ENCODE data around the gene CNTNAP5. TPM values are rescaled to one million over a fixed set of nuclear protein-coding genes. Genes with fewer than 3 reads are reported as not detected.

The CNTNAP5 gene
- total RNA-seq, 1 experiment from 2014 or later, result 0.48 TPM

DNA sequence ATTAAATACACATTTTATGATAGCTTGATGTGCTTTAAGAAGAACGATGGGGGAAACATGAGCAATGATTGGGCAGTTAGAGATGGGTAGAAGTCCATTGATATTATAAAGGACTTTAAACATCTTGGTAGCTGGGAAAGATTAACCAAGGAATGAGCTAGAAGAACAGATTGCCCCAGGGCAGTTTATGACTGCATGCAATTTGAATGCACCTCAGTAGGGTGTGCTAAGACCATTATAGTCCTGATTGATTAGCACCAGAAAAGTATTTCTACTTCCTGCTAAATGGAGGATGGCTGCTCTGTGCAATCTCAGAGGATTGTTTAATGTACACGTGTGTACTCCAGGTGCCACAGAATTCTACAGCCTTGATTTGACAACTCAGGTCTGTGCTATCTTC, 641.9 kb downstream of the CNTNAP5 start:
- H3K9me3 Mint-ChIP-seq, result no peaks in the 10 kb centered on the region; a peak in 1 of 5 replicates

More for the DNA sequence above, 641.9 kb downstream of the CNTNAP5 start:
- Histone ChIP-seq H2BK5ac (ENCODE audit: insufficient read length, low read length) (no peak overlapping the region), H3K4me1 (ENCODE audit: insufficient read depth, low read length) (peaks cover 8% of the 10 kb centered on the region; the same call in 1 of the 2 replicates), H3K18ac (ENCODE audit: insufficient read length, low read depth, low read length) (no peak overlapping the region), H4K20me1 (ENCODE audit: control insufficient read depth, insufficient read depth, insufficient read length) (no peaks in the 10 kb centered on the region), H2AFZ (ENCODE audit: low read length) (no peak overlapping the region), H3K79me2 (ENCODE audit: insufficient read depth, low read length) (no peaks in the 10 kb centered on the region), H2BK12ac (ENCODE audit: insufficient read length, low read depth, low read length) (no peak overlapping the region), H4K5ac (ENCODE audit: insufficient read length, low read depth, low read length) (no peak overlapping the region), H3T11ph (ENCODE audit: low read length) (no peak overlapping the region), H4K8ac (replicated peaks; ENCODE audit: insufficient read length, low read depth, low read length) (no peak overlapping the region), H3K27me3 (ENCODE audit: insufficient read depth, low read length) (no peaks in the 10 kb centered on the region), H3K79me1 (ENCODE audit: insufficient read depth, low read depth, low read length, poor library complexity, severe bottlenecking) (no peaks in the 10 kb centered on the region), H3K56ac (ENCODE audit: insufficient read length, low read depth, low read length) (no peak overlapping the region), H3K27ac (ENCODE audit: insufficient read length, low read depth, low read length) (no peak overlapping the region), H3K23me2 (ENCODE audit: insufficient read length, low read depth, low read length, poor library complexity, severe bottlenecking) (no peaks in the 10 kb centered on the region), H2BK20ac (ENCODE audit: low read depth, low read length, poor library complexity, severe bottlenecking) (no peak overlapping the region), H2AK5ac (ENCODE audit: insufficient read length, low read length) (no peak overlapping the region), H3K14ac (ENCODE audit: insufficient read depth, low read length) (no peak overlapping the region), H3K23ac (ENCODE audit: insufficient read length, low read depth, low read length) (no peak overlapping the region), H3K9me3 (ENCODE audit: control insufficient read depth, low read depth, low read length) (no peaks in the 10 kb centered on the region), H3K4me2 (ENCODE audit: insufficient read depth, insufficient read length, low read length) (no peak overlapping the region), H3K9ac (ENCODE audit: extremely low read depth, insufficient read length, low read length) (no peak overlapping the region), H2BK15ac (ENCODE audit: low read depth, low read length) (no peak overlapping the region), H3K4ac (ENCODE audit: low read depth, low read length) (no peak overlapping the region), H2BK120ac (ENCODE audit: low read depth, low read length, poor library complexity, severe bottlenecking) (no peak overlapping the region), H4K91ac (ENCODE audit: insufficient read length, low read depth, low read length) (no peak overlapping the region)
- H3K27ac Mint-ChIP-seq, result no peak overlapping the region
- H3K36me3 Mint-ChIP-seq (ENCODE audit: insufficient read depth in 1 of 3, low read depth in 3 of 3), result peaks cover 0 to 2% (median 0%) of the 10 kb centered on the region in 3 experiments; a peak in 1 of 7 replicates
- TF ChIP-seq, protein P1, sequence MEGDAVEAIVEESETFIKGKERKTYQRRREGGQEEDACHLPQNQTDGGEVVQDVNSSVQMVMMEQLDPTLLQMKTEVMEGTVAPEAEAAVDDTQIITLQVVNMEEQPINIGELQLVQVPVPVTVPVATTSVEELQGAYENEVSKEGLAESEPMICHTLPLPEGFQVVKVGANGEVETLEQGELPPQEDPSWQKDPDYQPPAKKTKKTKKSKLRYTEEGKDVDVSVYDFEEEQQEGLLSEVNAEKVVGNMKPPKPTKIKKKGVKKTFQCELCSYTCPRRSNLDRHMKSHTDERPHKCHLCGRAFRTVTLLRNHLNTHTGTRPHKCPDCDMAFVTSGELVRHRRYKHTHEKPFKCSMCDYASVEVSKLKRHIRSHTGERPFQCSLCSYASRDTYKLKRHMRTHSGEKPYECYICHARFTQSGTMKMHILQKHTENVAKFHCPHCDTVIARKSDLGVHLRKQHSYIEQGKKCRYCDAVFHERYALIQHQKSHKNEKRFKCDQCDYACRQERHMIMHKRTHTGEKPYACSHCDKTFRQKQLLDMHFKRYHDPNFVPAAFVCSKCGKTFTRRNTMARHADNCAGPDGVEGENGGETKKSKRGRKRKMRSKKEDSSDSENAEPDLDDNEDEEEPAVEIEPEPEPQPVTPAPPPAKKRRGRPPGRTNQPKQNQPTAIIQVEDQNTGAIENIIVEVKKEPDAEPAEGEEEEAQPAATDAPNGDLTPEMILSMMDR (conservative IDR thresholded peaks at IDR 0.05), result no peak
- H3K27me3 Mint-ChIP-seq (ENCODE audit: low read depth), result no peaks in the 10 kb centered on the region
- no peak for DNase-seq
- WGBS (ENCODE audit: extremely low coverage, insufficient read length, low lambda C conversion rate), result no CpG with 5 or more reads among the region's 2 CpGs
- no peak overlapping the region for H3K4me3 Mint-ChIP-seq
- peaks cover 22 to 23% of the 10 kb centered on the region in 2 experiments for H3K4me1 Mint-ChIP-seq
